ENCODE data around the gene CDKL1. TPM values are rescaled to one million over a fixed set of nuclear protein-coding genes. Genes with fewer than 3 reads are reported as not detected.

The CDKL1 gene
- total RNA-seq, 4 donors from 2014 or later, result 2.9 to 16.6 (median 11.5) TPM

GRCh38 chr14:50335989-50336824, 60.5 kb downstream of the CDKL1 start:
- H3K4me1 ChIP-seq, result peaks cover 0 to 34% (median 13%) of the 10 kb centered on the region in 3 donors
- no peak overlapping the region for H3K4me3 ChIP-seq
- no peak for DNase-seq
- H3K27ac ChIP-seq, result peak overlapping the region; percentile 13 to 72 (median 68)
- no peaks in the 10 kb centered on the region for H3K9me3 ChIP-seq
- WGBS, 2 donors, result 48 to 59% methylated on average over 5 of the region's 7 CpGs
- TF ChIP-seq POLR2A (IDR thresholded peaks at IDR 0.05) (no peak), CTCF (IDR thresholded peaks at IDR 0.05) (no peak)
- intact Hi-C loops (cut with DNase I), result no loop called here
- no peaks in the 10 kb centered on the region for H3K27me3 ChIP-seq
- H3K36me3 ChIP-seq, result peaks cover 0 to 38% (median 0%) of the 10 kb centered on the region in 3 donors

GRCh38 chr14:50335389-50335788, 61.3 kb downstream of the CDKL1 start:
- 20 to 50% methylated on average over 7 of the region's 7 CpGs for WGBS, 2 donors
- TF ChIP-seq CTCF (IDR thresholded peaks at IDR 0.05) (no peak), POLR2A (IDR thresholded peaks at IDR 0.05) (no peak)
- no peak overlapping the region for H3K4me3 ChIP-seq
- H3K27me3 ChIP-seq, result no peaks in the 10 kb centered on the region
- H3K36me3 ChIP-seq, result peaks cover 0 to 43% (median 0%) of the 10 kb centered on the region in 3 donors
- DNase-seq, result no peak
- peaks cover 0 to 34% (median 13%) of the 10 kb centered on the region in 3 donors for H3K4me1 ChIP-seq
- H3K27ac ChIP-seq, result peak overlapping the region; percentile 13 to 72 (median 68)
- intact Hi-C loops (cut with DNase I), result no loop called here
- H3K9me3 ChIP-seq, result no peaks in the 10 kb centered on the region

- no peaks in the 10 kb centered on the region for H3K9me3 ChIP-seq
- WGBS, 2 donors, result 77 to 95% methylated on average over 6 to 7 of the region's 8 CpGs
- no peak overlapping the region for H3K4me3 ChIP-seq
- DNase-seq, result no peak
- H3K27me3 ChIP-seq, result no peaks in the 10 kb centered on the region
- H3K27ac ChIP-seq, result peak overlapping the region in 2 of 4 donors; percentile 25 to 71
- TF ChIP-seq CTCF (IDR thresholded peaks at IDR 0.05) (no peak), POLR2A (IDR thresholded peaks at IDR 0.05) (no peak)
- H3K4me1 ChIP-seq, result peaks cover 0 to 34% (median 13%) of the 10 kb centered on the region in 3 donors
- peaks cover 0 to 48% (median 0%) of the 10 kb centered on the region in 3 donors for H3K36me3 ChIP-seq
- intact Hi-C loops (cut with DNase I), result no loop called here
Observed at GRCh38 chr14:50334211-50334610, 62.5 kb downstream of the CDKL1 start.

- peaks cover 0 to 48% (median 0%) of the 10 kb centered on the region in 3 donors for H3K36me3 ChIP-seq
- no peak overlapping the region for H3K4me3 ChIP-seq
- H3K4me1 ChIP-seq, result peaks cover 0 to 34% (median 13%) of the 10 kb centered on the region in 3 donors
- no peak for DNase-seq
- no peak overlapping the region for H3K27ac ChIP-seq
- H3K27me3 ChIP-seq, result no peaks in the 10 kb centered on the region
- WGBS, 2 donors, result 56 to 66% methylated on average over 3 of the region's 3 CpGs
- intact Hi-C loops (cut with DNase I), result no loop called here
- H3K9me3 ChIP-seq, result no peaks in the 10 kb centered on the region
- TF ChIP-seq POLR2A (IDR thresholded peaks at IDR 0.05), result no peak
- TF ChIP-seq CTCF (IDR thresholded peaks at IDR 0.05), result no peak
Observed at GRCh38 chr14:50333014-50333509, 63.6 kb downstream of the CDKL1 start.

- intact Hi-C loops (cut with DNase I), result no loop called here
- Histone ChIP-seq H3K9me3 (no peaks in the 10 kb centered on the region), H3K4me1 (peaks cover 0 to 31% (median 13%) of the 10 kb centered on the region in 3 donors), H3K36me3 (peaks cover 0 to 59% (median 0%) of the 10 kb centered on the region in 3 donors), H3K27ac (no peak overlapping the region), H3K27me3 (no peaks in the 10 kb centered on the region), H3K4me3 (no peak overlapping the region)
- TF ChIP-seq POLR2A (IDR thresholded peaks at IDR 0.05) (no peak), CTCF (IDR thresholded peaks at IDR 0.05) (no peak)
- no peak for DNase-seq
Observed at GRCh38 chr14:50331596-50331995, 65.1 kb downstream of the CDKL1 start.

All from esophagus squamous epithelium (tissue), 5 donors.